ENCODE data around the gene VPS41. TPM values are rescaled to one million over a fixed set of nuclear protein-coding genes. Genes with fewer than 3 reads are reported as not detected.

The VPS41 gene
- total and polyA plus RNA-seq, 10 donors, result 11.2 to 97.4 (median 66.2) TPM

DNA sequence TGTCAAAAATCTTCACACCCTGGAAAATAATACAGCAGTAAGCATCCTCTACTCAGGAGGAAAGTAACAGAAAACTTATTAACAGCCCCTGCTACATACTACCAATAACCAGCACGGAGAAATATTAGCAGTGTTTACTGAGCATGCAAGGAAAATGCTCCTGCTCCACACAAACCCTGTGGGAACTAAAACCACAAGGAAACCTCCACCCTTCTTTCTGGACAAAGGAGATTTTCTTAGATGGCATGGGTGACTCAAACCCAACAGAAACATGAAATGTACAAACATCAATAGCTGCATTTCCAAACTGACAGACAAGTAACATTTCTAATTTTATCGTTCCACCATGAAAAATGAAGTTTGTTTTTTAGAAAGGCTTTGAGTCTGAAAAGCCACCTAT lies 113.4 kb downstream of the VPS41 start:
- no peaks in the 10 kb centered on the region for H3K27me3 ChIP-seq (replicated peaks in 1 of 7)
- peaks cover 0 to 5% (median 0%) of the 10 kb centered on the region in 6 donors for H3K4me1 ChIP-seq
- TF ChIP-seq, protein P1, sequence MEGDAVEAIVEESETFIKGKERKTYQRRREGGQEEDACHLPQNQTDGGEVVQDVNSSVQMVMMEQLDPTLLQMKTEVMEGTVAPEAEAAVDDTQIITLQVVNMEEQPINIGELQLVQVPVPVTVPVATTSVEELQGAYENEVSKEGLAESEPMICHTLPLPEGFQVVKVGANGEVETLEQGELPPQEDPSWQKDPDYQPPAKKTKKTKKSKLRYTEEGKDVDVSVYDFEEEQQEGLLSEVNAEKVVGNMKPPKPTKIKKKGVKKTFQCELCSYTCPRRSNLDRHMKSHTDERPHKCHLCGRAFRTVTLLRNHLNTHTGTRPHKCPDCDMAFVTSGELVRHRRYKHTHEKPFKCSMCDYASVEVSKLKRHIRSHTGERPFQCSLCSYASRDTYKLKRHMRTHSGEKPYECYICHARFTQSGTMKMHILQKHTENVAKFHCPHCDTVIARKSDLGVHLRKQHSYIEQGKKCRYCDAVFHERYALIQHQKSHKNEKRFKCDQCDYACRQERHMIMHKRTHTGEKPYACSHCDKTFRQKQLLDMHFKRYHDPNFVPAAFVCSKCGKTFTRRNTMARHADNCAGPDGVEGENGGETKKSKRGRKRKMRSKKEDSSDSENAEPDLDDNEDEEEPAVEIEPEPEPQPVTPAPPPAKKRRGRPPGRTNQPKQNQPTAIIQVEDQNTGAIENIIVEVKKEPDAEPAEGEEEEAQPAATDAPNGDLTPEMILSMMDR (IDR thresholded peaks at IDR 0.05 in 8 of 11, conservative IDR thresholded peaks at IDR 0.05 in 3 of 11), result no peak
- TF ChIP-seq POLR2AphosphoS5 (IDR thresholded peaks at IDR 0.05) (no peak), POLR2A (IDR thresholded peaks at IDR 0.05) (no peak)
- no peak overlapping the region for H3K27ac ChIP-seq
- intact Hi-C loops (cut with DNase I; ENCODE audit: low total_unique reads), result no loop called here
- H3K9me3 ChIP-seq, result no peaks in the 10 kb centered on the region
- no peak for DNase-seq
- peaks cover 0 to 66% (median 24%) of the 10 kb centered on the region in 6 donors for H3K36me3 ChIP-seq
- WGBS, 5 donors, result 95 to 99% (median 98%) methylated on average over 2 of the region's 2 CpGs
- no peak overlapping the region for H3K4me3 ChIP-seq

- intact Hi-C loops (cut with DNase I; ENCODE audit: low total_unique reads), result no loop called here
- Histone ChIP-seq H3K4me1 (no peaks in the 10 kb centered on the region), H3K4me3 (no peak overlapping the region), H3K36me3 (peaks cover 0 to 63% (median 0%) of the 10 kb centered on the region in 6 donors), H3K27ac (no peak overlapping the region), H3K27me3 (replicated peaks in 1 of 7) (no peaks in the 10 kb centered on the region), H3K9me3 (no peaks in the 10 kb centered on the region)
- TF ChIP-seq, protein P1 (IDR thresholded peaks at IDR 0.05 in 8 of 11, conservative IDR thresholded peaks at IDR 0.05 in 3 of 11), result no peak
- TF ChIP-seq POLR2AphosphoS5 (IDR thresholded peaks at IDR 0.05) (no peak), POLR2A (IDR thresholded peaks at IDR 0.05) (no peak)
- DNase-seq, result no peak
These were observed 127.0 kb downstream of the VPS41 start for GRCh38 chr7:38781991-38782390.

GRCh38 chr7:38777609-38778008 lies 131.4 kb downstream of the VPS41 start:
- Histone ChIP-seq H3K27me3 (replicated peaks in 1 of 7) (no peaks in the 10 kb centered on the region), H3K9me3 (no peaks in the 10 kb centered on the region), H3K27ac (no peak overlapping the region), H3K4me3 (no peak overlapping the region), H3K36me3 (peaks cover 0 to 70% (median 17%) of the 10 kb centered on the region in 6 donors), H3K4me1 (no peaks in the 10 kb centered on the region)
- TF ChIP-seq POLR2A (IDR thresholded peaks at IDR 0.05), result no peak
- TF ChIP-seq, protein P1 (IDR thresholded peaks at IDR 0.05 in 8 of 11, conservative IDR thresholded peaks at IDR 0.05 in 3 of 11), result no peak
- no peak for TF ChIP-seq POLR2AphosphoS5 (IDR thresholded peaks at IDR 0.05)
- no peak for DNase-seq
- WGBS, 5 donors, result 3 to 78% (median 53%) methylated on average over 1 of the region's 1 CpG
- intact Hi-C loops (cut with DNase I; ENCODE audit: low total_unique reads), result no loop called here

- 65 to 90% (median 74%) methylated on average over 3 of the region's 3 CpGs for WGBS, 5 donors
- H3K9me3 ChIP-seq, result no peaks in the 10 kb centered on the region
- no peaks in the 10 kb centered on the region for H3K4me1 ChIP-seq
These were observed 133.3 kb downstream of the VPS41 start for GRCh38 chr7:38775506-38776175.

More at GRCh38 chr7:38775506-38776175, 133.3 kb downstream of the VPS41 start:
- Histone ChIP-seq H3K36me3 (peaks cover 0 to 81% (median 23%) of the 10 kb centered on the region in 6 donors), H3K27me3 (replicated peaks in 1 of 7) (no peaks in the 10 kb centered on the region), H3K4me3 (no peak overlapping the region), H3K27ac (no peak overlapping the region)
- DNase-seq, result no peak
- TF ChIP-seq POLR2AphosphoS5 (IDR thresholded peaks at IDR 0.05) (no peak), POLR2A (IDR thresholded peaks at IDR 0.05) (no peak)
- TF ChIP-seq, protein P1 (IDR thresholded peaks at IDR 0.05 in 8 of 11, conservative IDR thresholded peaks at IDR 0.05 in 3 of 11), result no peak
- intact Hi-C loops (cut with DNase I; ENCODE audit: low total_unique reads), result no loop called here
